Left cardiac atrium (tissue), 4 donors: Measurements from ENCODE around the gene LCAT. TPM values are rescaled to one million over a fixed set of nuclear protein-coding genes. Genes with fewer than 3 reads are reported as not detected.

Experiments
- ATAC-seq, 2 donors: fragments of 200-7000 bp; cut with Tn5 transposase; one replicate each; pipeline ENCODE4 v1.9.1; 2020; ENCODE audit warnings: mild to moderate bottlenecking in 2 of 2, moderate library complexity in 2 of 2
- DNase-seq: peaks from one replicate; pipeline ENCODE4 v3.0.0-alpha.2; 2020
- intact Hi-C, 2 donors: fragments of 100-400 bp; cut with DNase I; formaldehyde crosslinking; loops; one replicate each; pipeline versions ENCODE4 v1.14.1 to v1.15.1; 2022 to 2023
- total RNA-seq, 2 donors: library from RNA; stranded (reverse); fragmentation: NEBNext Ultra II Directional; extraction: Animal tissue kit (Norgen Biotek cat#: 25700); gene quantifications; one replicate each; pipeline ENCODE4 v1.2.1, GENCODE V29; 2021
- donor health status: DM: no; HTN: yes; CAD: no.
- donor health status: DM: no; HTN: yes; CAD: no; lungs with severe emphysema.
- donor health status: DM: yes; HTN: yes; CAD: no.
- donor health status: Dilated cardiomyopathy.

LCAT gene
- total RNA-seq, 2 donors from 2014 or later: 12.8 to 22.6 TPM

DNA sequence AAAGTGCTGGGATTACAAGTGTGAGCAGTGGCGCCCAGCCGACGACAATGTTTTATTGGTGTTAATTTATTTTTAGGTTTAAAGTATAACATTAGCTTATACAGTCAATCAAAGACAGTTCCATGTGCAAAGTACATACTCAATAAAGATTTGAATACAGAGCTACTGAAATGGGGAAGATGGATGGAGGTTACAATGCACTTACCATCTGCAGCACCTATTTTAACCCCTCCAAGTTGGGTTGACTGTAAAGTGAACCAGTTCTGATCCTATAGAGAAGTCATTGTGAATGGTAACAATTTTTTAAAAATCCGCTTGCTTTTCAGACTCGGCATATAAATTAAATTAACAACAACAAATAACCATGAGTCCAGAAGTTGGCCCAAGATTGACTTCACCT, 51.5 kb downstream of the LCAT start:
- DNase-seq (no peak), ATAC-seq (no peak)
- intact Hi-C loops: no loop called here

Other genes with a start within 250 kb of the LCAT start
- gene GFOD2, start 224.8 kb downstream of the LCAT start, total RNA-seq: 10 to 100 TPM; 10.1 to 11.7 TPM
- 10 to 100 TPM; 10.9 to 14.3 TPM for gene RANBP10, start 137.6 kb downstream of the LCAT start, total RNA-seq
- gene TSNAXIP1, start 137.2 kb downstream of the LCAT start, total RNA-seq: under 1 TPM; 0.55 to 0.74 TPM
- 10 to 100 TPM; 24.5 to 24.7 TPM for gene THAP11, start 101.8 kb downstream of the LCAT start, total RNA-seq
- gene NUTF2, start 97.2 kb downstream of the LCAT start, total RNA-seq: 10 to 100 TPM; 59.8 to 73.9 TPM
- 10 to 100 TPM; 22.1 to 22.2 TPM for gene CENPT, start 96.4 kb downstream of the LCAT start, total RNA-seq
- gene EDC4, start 71.1 kb downstream of the LCAT start, total RNA-seq: 10 to 100 TPM; 23.3 to 31.5 TPM
- gene NRN1L, start 59.2 kb downstream of the LCAT start, total RNA-seq: under 1 TPM in 1 of 2 donors, not detected in 1; 0.50 TPM
- gene PSKH1, start 50.9 kb downstream of the LCAT start, total RNA-seq: 10 to 100 TPM; 21.0 to 27.3 TPM
- gene CTRL, start 12.3 kb downstream of the LCAT start, total RNA-seq: under 1 TPM; 0.76 to 0.97 TPM
- gene PSMB10, start 7.3 kb downstream of the LCAT start, total RNA-seq: 10 to 100 TPM; 54.9 to 64.5 TPM
- gene SLC12A4, start 24.5 kb upstream of the LCAT start, total RNA-seq: 10 to 100 TPM; 52.0 to 98.2 TPM
- gene DPEP3, start 36.4 kb upstream of the LCAT start, total RNA-seq: not detected
- 1 to 10 TPM; 1.1 to 2.7 TPM for gene DPEP2, start 55.4 kb upstream of the LCAT start, total RNA-seq
- not detected for gene DPEP2NB, start 71.8 kb upstream of the LCAT start, total RNA-seq
- 1 to 10 TPM; 7.2 to 8.4 TPM for gene DDX28, start 79.1 kb upstream of the LCAT start, total RNA-seq
- gene DUS2, start 79.2 kb upstream of the LCAT start, total RNA-seq: 1 to 10 TPM; 6.9 to 7.2 TPM
- 10 to 100 TPM; 25.9 to 28.9 TPM for gene NFATC3, start 141.2 kb upstream of the LCAT start, total RNA-seq